Stimulated activated CD8-positive, alpha-beta memory T cell treated with anti-CD3 and anti-CD28 coated beads, Interleukin-7, amount 100 ng/mL, for 1 hour (primary cell): Measurements from ENCODE around the gene NPTX1.

Experiments used
- DNase-seq, 2 donors: peaks; one replicate each; pipeline ENCODE4 v3.0.0-alpha.2; 2020; ENCODE audit warnings: low read depth in 2 of 2

The NPTX1 gene

DNA sequence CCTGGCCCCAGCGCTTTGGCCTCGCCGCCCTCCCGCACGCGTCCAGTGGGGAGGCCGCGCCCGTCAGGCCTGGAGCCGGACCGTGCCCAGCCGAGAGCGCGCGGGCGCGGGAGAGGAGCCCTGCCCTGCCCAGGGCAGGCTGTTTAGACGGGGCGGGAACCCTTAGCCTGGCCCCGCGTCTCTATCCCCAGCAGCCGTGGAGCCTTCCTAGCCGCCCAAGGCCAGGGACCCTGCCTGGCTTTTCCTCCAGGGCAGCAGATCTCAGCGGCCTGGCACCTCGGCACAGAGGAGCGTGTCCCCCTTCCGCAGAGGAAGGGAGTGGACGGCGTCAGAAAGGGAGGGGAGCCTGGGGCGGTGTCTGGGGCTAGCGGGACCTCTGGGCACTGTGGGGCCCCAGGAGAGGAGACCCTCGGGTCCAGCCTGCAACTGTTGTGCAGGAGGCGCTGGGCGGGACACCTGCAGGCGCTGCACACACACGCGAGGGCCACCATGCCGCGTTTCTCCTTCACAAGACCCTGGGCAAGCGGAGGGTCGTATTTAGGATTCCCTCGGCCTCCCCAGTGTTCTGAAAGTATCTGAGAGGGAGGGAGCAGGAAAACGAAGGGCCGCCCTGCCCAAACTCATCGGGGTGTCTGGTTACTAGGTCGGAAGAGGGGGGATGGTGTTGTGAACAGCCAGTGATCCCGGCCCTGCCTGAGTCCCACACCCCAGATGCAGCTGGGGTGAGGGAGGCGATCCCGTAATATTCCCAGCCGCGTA is 2.3 kb upstream of the NPTX1 start:
- DNase-seq, result no peak

DNA sequence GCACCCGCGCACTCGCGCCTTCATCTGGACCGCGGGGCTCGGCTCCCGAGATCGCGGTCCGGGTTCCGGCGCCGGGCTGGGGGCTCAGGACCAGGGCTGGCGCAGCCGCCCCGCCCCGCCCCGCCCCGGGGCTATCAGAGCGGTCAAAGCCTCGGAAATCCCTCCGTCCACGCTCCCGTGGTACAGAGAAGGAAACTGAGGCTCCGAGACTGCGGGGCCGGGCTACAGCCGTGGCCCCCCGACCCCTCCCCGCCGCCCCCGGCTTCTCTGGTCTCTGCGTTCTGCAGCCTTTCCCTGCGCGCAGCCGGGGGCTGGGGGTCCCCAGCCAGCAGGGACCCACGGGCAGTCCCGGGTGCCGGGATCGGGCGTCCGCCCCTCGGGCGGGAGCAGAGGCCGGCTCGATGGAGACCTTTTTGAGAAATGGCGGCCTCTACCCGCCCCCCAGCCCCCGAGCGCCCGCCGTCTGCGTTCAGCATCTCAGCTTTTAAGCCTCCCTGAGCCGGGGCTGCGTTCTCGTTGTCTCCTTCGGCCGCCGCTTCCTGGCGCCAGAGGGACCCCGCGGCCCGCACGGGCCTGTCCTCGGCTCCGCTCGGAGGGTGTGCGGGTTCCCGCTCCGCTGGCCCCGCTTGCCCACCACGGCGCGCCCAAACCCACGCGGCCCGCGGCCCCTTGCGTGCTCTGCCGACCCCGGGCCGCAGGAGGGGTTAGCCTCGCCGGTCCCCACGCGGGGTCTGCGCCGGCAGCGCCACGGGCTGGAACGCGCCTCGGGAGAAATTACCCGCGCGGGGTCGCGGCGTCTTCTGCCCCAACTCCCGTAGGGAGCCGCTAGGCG is 1.5 kb upstream of the NPTX1 start:
- DNase-seq, result no peak

DNA sequence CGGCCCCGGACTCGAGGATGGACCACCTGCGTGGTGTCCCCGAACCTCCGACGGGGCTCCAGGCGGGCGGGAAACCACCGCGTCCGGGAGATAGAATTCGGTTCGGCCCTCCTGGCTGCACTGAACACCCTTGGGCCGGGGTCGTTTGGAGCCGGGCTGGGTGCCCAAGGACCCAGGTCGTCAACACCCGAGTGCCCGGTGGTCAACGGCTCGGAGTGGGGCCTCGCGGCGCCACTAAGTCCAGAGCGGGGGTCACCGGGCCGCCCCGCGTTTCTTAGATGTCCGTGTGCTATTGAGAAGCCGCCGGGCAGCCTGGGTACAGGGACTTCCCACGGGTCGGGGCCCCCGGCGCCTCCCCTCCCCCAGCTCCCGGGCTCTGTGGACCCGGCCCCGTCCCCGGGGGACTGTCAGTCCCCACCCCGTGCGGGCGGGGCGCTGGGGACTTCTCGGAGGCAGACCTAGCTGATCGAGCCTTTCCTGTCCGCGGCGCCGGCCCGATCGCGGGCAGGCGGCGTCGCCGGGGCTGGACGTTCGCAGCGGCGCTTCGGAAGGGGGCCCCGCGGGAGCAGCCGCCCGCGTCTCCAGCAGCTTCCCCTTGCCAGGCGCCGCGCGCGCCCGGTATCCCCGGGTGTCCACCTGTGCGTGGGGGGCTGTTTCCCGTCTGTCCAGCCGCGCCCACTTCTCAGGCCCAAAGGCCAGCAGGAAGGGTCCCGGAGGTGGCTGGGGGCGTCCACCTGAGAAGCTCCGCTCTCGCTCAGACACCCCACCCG is 655 bp upstream of the NPTX1 start:
- DNase-seq, result no peak

DNA sequence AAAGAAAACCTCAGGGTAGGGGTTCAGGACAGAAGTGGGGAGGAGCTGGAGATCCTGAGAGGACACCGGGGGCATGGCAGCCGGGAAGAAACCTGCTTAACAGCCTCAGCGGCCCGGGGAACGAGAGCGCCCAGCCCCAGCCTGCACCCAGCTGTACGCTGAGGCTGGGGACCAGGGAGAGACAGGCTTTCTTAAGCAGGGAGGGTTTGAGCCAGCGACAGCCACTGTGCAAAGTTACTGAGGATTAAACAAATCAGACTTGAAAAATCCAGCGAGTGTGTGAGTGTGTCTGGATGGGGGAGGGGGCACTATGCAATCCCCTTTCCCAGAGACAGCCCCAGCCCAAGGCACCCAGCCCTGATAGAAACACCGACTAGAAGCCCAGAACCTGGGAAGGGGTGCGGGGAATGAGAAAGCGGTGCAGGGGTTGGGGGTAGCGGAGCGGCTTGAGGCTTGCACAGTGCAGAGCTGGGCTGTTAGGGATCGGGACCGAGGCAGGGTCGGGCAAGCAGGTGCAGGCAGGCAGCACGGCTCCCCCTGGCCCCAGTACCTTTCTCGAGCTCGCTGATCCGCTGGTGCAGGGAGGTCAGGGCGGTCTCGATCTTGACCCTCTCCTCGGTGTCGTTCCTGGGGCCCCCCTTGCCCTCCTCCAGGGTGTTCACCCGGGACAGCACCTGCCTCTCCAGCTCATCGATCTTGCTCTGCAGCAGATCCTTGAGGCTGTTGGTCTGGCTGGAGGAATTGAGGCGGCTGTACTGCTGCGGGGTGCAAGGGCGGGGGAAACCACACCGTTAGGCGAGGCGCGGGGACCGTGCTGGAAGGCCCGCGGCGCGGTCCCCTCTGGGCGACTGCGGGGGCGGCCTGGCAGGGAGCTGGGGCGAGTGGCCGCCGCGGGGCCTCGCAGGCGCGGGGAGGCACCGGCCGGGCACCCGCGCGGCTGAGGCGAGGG is 1.2 kb downstream of the NPTX1 start:
- no peak for DNase-seq

DNA sequence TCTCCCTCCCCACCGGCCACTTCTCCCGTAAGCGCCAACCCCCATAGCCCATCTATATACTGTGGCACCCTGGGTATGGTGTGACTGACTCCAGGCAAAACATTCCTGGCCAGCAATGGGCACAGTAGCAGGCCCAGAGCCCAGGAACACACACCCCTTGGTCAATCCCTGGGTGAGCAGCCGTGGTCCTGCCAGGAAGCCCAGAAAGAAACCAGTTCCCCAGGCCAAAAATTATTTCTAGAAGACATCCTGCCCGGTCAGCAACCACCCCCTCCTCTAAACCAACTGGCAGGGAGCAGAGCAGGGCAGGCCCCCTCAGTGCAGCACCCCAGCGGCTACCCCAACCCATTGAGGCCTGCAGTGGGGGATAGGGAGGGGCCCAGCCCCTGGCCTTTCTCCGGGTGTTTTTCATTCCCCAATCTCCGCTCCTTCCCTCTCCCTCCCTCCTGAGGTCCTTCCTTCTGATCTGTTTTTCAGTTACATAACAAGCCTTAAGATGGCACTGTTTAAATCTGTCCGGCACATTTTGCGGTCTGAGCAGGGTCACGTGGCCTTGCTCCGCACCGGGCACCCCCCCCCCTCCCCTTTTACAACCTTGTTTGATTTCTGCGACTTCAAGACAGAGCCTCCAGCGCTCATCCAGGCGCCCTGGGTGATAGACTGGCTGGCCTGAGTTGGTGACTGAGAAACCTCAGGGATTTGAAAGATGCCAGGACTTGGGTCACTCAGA is 2.0 kb downstream of the NPTX1 start:
- no peak for DNase-seq

DNA sequence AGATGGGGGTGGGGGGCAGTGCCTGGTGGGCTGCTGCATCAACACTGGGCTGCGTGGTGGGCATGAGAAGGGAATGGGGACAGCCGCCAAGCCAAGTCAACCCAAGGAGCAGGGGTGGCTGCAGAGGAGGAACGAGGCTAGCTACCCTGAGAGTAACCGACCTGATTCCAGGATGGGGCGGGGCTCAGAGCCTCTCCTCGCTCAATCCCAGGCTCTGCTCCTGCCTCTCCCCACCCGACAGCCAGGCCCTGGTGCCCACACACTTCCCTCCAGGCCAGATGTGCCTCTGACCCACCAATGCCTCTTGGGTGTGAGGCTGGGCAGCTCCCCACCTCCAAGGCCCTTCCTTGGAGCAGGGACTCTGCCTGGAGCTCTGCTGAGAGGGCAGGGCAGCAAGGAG is 2.7 kb downstream of the NPTX1 start:
- no peak for DNase-seq

DNA sequence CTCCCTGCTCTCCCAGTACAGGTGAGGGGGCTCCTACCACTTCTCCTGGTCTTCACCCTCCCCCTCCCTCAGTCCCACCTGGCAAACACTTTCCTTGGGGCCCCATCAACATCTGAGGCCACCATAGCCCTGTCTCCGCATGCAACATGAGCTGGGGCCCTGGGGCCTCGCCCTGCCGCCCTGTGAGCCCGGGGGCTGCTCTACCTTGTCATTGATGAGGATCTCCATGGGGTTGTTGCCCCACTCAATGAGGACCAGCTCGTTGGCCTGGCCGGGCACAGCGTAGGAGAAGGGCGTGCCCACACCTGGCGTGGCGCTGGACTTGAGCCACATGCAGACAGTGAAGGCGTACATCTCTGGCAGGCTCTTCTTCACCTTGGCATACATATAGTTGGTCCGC is 3.4 kb downstream of the NPTX1 start:
- DNase-seq, result no peak

DNA sequence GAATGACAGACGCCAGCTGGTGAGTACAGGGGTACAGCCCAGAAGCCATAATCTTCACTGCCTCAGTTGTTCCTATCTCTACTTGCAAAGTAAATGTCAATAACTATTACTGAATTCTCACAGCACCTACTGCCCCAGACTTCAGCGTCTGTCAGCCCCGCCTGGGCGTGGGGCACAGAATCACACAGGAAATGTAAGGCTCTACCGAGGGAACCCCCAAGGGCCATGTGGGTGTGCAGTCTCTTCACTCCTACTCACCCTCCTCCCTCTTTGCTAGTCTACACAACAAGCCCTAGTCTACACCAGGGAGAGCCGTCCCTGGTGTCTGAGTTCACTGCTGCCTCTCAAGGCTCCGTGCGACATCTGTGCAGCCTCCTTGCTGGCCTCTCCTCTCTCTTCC is 4.5 kb downstream of the NPTX1 start:
- DNase-seq, result no peak

DNA sequence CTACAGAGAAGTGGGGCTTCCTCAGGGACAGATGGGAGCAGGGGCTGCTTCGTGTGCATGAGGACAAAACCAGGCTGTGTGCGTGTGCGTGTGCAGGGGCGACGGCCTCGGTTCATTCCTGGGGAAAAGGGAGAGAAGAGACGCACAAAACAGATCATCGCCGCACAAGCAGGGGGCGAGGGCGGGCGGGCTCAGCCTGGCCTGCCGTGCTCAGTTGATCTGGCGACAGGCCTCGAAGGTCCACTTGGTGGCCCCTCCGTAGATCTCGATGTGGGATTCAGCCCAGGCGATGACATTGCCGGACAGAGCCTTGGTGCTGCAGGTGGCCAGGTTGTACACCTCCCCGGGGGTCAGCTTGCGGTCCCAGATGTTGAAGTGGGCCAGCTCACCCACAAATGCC is 5.8 kb downstream of the NPTX1 start:
- no peak for DNase-seq

DNA sequence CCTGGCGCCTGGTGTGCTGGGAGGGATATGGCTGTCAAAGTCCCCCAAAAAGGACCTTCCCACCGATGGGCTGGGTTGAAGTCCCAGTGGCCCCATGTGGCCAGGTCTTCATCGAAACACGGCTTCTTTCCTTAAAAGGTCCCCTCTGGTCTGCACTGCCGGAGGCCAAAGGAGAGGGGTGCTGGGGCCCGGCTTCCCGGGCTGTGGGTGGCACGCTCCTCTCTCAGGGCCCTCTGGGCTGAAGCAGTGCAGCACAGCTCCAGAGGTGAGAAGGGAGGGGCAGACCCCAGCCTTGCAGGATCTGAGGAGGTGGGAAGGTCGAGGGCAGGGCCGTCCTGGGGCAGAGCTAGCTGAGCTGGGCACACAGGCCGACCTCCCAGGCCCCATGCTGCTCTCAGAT is 6.7 kb downstream of the NPTX1 start:
- DNase-seq, result no peak

DNA sequence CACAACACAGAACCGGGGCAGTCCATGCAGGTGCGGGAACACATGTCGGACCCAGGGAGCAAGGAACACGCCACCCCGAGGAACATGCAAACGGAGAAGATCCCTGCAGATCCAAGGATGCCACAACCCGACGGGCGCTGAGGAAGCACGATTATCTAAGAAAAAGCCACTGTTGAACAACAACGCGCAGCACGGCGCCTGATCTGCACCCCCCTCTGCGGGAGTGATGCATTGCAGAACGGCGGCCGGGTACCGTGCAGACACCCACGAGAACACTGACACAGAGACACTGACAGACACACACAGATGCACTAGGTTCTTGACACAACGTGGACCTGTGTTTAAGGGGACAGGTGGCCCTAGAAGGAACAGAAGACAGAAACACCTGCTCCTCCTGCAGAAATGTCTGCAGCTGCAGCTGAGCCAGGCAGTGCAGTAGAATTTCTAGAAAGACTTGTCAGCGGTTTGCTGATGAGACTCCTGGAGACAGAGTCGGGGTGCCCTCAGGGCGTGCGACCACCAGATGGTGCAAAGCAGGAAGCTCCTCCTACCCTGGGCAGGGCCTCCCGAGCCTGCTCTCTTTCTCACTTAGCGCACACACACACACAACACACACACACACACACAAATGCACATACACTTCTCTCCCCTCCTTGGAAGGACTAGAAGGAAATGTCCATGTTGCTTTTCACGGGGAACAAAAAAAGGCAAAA is 7.5 kb downstream of the NPTX1 start:
- no peak for DNase-seq

DNA sequence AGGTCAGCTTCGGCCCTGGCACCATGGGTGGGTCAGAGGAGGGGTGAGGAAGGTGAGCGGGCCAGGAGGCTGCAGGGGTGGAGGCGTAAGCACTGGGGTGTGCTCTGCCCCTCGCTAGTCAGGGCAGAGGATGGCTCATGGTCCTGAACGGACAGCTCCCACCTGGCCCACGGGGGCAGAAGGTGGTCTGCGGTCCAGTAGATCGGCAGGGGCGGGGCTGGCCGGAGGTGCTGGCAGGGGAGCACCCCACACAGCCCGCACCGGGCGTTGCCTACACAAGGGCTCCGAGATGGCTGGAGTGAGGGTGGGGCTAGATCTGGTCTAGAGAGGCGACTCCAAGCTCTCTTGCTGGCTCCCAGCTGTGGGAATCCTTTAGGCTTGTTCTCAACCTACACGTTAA is 8.2 kb downstream of the NPTX1 start:
- DNase-seq, result no peak

DNA sequence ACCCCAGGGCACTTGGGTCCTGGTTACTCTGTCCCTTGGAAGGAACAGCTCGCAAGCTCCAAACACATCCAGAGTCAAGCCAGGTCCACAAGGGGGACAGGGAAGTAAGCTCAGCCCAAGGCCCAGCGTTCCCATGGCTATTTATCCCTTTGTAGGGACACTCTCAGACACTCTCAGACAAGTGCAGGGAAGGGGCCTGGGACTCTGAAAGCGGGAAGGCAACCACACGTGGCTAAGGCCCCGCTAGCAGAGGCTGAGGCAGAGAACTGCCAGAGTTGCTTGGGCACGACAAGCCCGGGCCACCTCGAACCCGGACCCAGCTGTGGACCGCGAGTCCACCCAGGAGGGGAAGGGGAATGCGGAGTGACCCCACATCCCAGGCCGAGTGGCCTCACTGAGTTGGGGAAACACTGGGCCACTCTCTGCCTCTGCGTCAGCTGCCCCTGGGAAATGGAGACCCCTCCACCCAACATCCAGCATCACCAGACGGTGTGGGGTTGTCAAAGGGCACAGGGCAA is 10.2 kb downstream of the NPTX1 start:
- DNase-seq, result no peak

DNA sequence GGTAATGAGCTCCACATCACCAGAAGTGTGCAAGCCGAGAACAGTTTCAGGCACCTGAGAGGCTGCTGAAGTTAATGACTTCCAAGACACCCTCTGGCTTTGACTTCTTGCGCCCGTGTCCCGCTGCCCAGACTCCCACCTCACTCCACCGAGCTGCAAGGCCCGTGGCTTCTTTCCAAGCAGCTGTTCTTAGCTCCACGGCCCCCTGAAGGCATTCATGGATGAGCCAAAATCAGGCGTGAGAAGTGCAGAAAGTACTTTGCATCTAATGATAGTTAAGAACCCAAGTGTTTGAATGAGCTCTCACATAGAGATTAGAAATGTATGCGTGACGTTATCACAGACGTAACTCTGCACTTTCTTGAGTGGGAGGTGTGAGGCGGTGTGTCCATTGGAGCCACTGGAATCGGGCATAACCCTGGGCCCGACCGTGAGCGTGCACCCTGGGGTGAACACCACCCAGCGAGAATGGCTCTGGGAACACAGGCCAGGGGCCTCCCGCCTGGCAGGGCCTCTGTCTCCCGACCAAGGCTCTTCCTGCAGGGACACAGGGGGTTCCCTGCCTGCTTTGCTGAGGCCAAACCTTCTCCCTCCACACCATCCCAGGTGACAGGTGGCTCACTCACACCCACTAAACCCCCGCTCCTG is 11.0 kb downstream of the NPTX1 start:
- no peak for DNase-seq

DNA sequence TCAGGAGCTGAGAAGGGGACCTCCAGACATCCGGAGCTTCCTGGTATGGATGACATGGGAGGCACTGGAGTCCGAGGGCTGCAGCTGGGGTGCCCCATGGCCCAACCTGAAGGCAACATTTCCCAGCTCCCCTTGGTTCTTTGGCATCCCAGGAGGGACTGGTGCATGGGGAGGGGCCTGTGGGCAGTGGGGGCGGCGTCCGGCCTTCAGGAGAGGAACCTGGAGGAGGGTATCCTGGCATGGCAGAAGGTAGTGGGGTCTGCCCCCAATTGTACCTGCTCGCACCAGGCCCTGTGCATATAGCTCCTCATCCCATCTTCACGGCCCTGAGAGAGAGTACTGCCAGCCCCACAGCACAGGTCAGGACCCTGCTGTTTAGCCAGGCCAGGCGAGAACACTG is 11.9 kb downstream of the NPTX1 start:
- DNase-seq, result no peak

DNA sequence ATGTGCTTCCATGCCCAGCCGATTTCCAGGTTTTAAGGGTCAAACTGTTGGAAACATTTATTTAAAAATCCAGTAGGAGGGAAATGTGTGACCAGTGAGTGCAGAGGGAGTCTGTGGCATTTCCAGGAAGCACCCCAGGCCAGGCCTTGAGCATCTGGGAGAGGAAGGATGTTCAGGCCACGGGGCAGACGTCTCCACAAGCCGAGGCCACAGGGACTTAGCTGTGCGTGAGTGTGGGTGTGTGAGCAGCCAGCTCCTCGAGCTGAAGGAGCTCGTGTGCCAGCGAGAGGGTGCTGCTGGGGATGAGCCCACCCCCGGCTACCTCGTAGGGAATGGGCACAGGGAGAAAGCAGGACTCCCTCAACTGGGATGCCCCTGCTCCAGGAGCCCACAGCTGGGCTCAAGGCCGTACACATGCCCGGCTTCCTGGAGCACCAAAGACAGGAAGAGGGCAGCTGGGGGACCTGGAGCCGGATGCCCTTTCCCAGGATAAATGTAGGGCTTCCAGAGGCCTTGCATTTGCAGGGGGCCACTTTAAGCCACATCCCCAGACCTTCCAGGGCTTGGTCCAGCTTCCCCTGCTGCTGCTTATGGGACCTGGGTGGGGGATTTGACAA is 12.5 kb downstream of the NPTX1 start:
- no peak for DNase-seq

DNA sequence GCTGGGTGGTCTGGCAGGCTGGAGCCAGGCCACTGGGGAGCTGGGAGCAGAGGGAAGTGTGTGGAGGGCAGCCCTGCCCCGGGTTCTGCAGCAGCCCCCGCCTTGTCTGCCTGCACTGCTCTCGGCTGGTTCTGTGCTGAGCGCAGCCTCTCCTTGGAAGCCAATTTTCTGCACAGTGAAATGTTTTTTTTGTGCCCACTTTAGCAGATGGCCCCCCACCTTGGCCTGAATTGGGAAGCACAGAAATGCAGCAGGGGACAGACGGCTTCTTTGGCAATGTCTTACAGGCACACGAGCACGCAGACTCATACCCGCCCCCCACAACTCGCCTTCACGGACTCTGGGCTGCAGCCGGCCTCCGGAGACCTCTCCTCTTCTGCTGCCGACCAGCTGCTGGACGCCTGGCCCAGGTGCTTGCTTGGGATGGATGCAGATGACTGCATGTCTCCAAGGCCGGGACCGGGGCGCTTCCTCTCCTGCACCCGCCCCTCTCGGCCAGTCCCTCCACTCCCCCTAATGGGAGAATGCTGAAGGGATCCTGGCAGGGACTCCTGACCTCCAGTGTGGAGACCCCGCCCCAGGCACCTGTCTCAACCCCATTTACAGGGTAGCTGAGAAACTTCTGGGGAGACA is 14.8 kb downstream of the NPTX1 start:
- no peak for DNase-seq

DNA sequence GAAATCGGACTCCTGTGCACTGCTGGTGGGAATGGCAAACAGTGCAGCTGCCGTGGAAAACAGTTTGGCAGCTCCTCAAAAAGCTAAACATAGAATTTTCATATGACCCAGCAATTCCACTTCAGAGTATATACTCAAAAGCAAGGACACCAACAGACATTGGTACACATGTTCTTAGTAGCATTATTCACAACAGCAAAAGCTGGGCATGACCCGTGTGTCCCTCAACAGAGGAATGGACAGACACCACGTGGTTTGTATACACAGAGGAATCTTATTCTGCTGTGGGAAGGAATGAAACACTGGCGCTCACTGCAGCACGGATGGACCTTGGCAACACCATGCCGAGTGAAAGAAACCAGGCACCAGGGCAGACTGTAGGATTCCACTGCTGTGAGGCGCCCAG is 16.0 kb downstream of the NPTX1 start:
- DNase-seq, result no peak
